Mucosa of rectum (tissue), 2 donors: ENCODE data around the gene OLFM4.

ENCODE experiments used
- H3K27ac ChIP-seq, 2 donors: one replicate each; pipeline ENCODE4 v1.7.0; 2013; ENCODE audit warnings: inconsistent platforms in 2 of 2, low read depth in 2 of 2, low read length in 2 of 2
- H3K27me3 ChIP-seq, 2 donors: one replicate each; pipeline ENCODE4 v1.7.0; 2013; ENCODE audit warnings: low read length in 2 of 2; ENCODE audit not compliant: control insufficient read depth in 2 of 2, insufficient read depth in 2 of 2
- H3K36me3 ChIP-seq, 2 donors: one replicate each; pipeline ENCODE4 v1.7.0; 2013; ENCODE audit warnings: low read length in 2 of 2; ENCODE audit not compliant: control insufficient read depth in 2 of 2, insufficient read depth in 2 of 2
- H3K4me1 ChIP-seq, 2 donors: one replicate each; pipeline ENCODE4 v1.7.0; 2013; ENCODE audit warnings: low read length in 2 of 2, mild to moderate bottlenecking in 1 of 2; ENCODE audit not compliant: control insufficient read depth in 2 of 2, insufficient read depth in 2 of 2
- H3K4me3 ChIP-seq, 2 donors: one replicate each; pipeline ENCODE4 v1.7.0; 2013; ENCODE audit warnings: low read length in 2 of 2
- H3K9ac ChIP-seq, 2 donors: one replicate each; pipeline ENCODE4 v1.7.0; 2013; ENCODE audit warnings: low read length in 2 of 2, low read depth in 1 of 2, mild to moderate bottlenecking in 1 of 2
- H3K9me3 ChIP-seq, 2 donors: one replicate each; pipeline ENCODE4 v1.7.0; 2013; ENCODE audit warnings: low read length in 2 of 2; ENCODE audit not compliant: control insufficient read depth in 2 of 2
- donor health status: healthy.
- donor health status: Normal muscosa, but diverticular disease.

Gene OLFM4

GRCh38 chr13:52997951-52998876 is 30.4 kb upstream of the OLFM4 start:
- Histone ChIP-seq H3K9ac (no peak overlapping the region), H3K4me1 (peaks cover 7 to 24% of the 10 kb centered on the region in 2 donors), H3K27ac (no peak overlapping the region), H3K9me3 (no peaks in the 10 kb centered on the region), H3K4me3 (no peak overlapping the region), H3K27me3 (peaks cover 0 to 2% of the 10 kb centered on the region in 2 donors), H3K36me3 (no peaks in the 10 kb centered on the region)

- peaks cover 0 to 2% of the 10 kb centered on the region in 2 donors for H3K27me3 ChIP-seq
- H3K4me1 ChIP-seq: peaks cover 7 to 20% of the 10 kb centered on the region in 2 donors
- no peak overlapping the region for H3K27ac ChIP-seq
- H3K9ac ChIP-seq: no peak overlapping the region
- H3K4me3 ChIP-seq: no peak overlapping the region
- H3K9me3 ChIP-seq: no peaks in the 10 kb centered on the region
- no peaks in the 10 kb centered on the region for H3K36me3 ChIP-seq
These were observed 29.4 kb upstream of the OLFM4 start for GRCh38 chr13:52999093-52999696.

GRCh38 chr13:53001444-53002225 is 27.0 kb upstream of the OLFM4 start:
- Histone ChIP-seq H3K9ac (no peak overlapping the region), H3K27ac (no peak overlapping the region), H3K9me3 (no peaks in the 10 kb centered on the region), H3K27me3 (no peaks in the 10 kb centered on the region), H3K36me3 (no peaks in the 10 kb centered on the region), H3K4me1 (peaks cover 3 to 13% of the 10 kb centered on the region in 2 donors), H3K4me3 (no peak overlapping the region)

- peaks cover 3 to 7% of the 10 kb centered on the region in 2 donors for H3K4me1 ChIP-seq
- H3K9me3 ChIP-seq: no peaks in the 10 kb centered on the region
- no peak overlapping the region for H3K27ac ChIP-seq
- no peak overlapping the region for H3K9ac ChIP-seq
- H3K36me3 ChIP-seq: no peaks in the 10 kb centered on the region
- no peaks in the 10 kb centered on the region for H3K27me3 ChIP-seq
- no peak overlapping the region for H3K4me3 ChIP-seq
These were observed 24.0 kb upstream of the OLFM4 start for GRCh38 chr13:53004573-53004972.

- Histone ChIP-seq H3K9me3 (no peaks in the 10 kb centered on the region), H3K27ac (no peak overlapping the region), H3K27me3 (no peaks in the 10 kb centered on the region), H3K9ac (no peak overlapping the region), H3K4me1 (peaks cover 7% of the 10 kb centered on the region in 2 donors), H3K4me3 (no peak overlapping the region), H3K36me3 (no peaks in the 10 kb centered on the region)
These were observed 23.0 kb upstream of the OLFM4 start for GRCh38 chr13:53005626-53006025.

GRCh38 chr13:53007872-53008271 is 20.7 kb upstream of the OLFM4 start:
- no peaks in the 10 kb centered on the region for H3K9me3 ChIP-seq
- H3K27me3 ChIP-seq: no peaks in the 10 kb centered on the region
- no peak overlapping the region for H3K27ac ChIP-seq
- no peak overlapping the region for H3K9ac ChIP-seq
- no peaks in the 10 kb centered on the region for H3K36me3 ChIP-seq
- peaks cover 0 to 4% of the 10 kb centered on the region in 2 donors for H3K4me1 ChIP-seq
- H3K4me3 ChIP-seq: no peak overlapping the region

- H3K4me1 ChIP-seq: peaks cover 0 to 4% of the 10 kb centered on the region in 2 donors
- no peaks in the 10 kb centered on the region for H3K27me3 ChIP-seq
- H3K9me3 ChIP-seq: no peaks in the 10 kb centered on the region
- no peaks in the 10 kb centered on the region for H3K36me3 ChIP-seq
- H3K27ac ChIP-seq: peak overlapping the region; percentile 32 to 66
- H3K9ac ChIP-seq: no peak overlapping the region
- H3K4me3 ChIP-seq: no peak overlapping the region
These were observed 18.1 kb upstream of the OLFM4 start for GRCh38 chr13:53010374-53011105.

- Histone ChIP-seq H3K4me3 (no peak overlapping the region), H3K9me3 (no peaks in the 10 kb centered on the region), H3K9ac (no peak overlapping the region), H3K36me3 (no peaks in the 10 kb centered on the region), H3K27me3 (no peaks in the 10 kb centered on the region), H3K27ac (no peak overlapping the region), H3K4me1 (peaks cover 0 to 4% of the 10 kb centered on the region in 2 donors)
These were observed 15.9 kb upstream of the OLFM4 start for GRCh38 chr13:53012707-53013106.

- H3K36me3 ChIP-seq: no peaks in the 10 kb centered on the region
- H3K4me1 ChIP-seq: peaks cover 0 to 5% of the 10 kb centered on the region in 2 donors
- no peak overlapping the region for H3K27ac ChIP-seq
- no peak overlapping the region for H3K9ac ChIP-seq
- no peaks in the 10 kb centered on the region for H3K9me3 ChIP-seq
- H3K4me3 ChIP-seq: no peak overlapping the region
- no peaks in the 10 kb centered on the region for H3K27me3 ChIP-seq
These were observed 15.5 kb upstream of the OLFM4 start for GRCh38 chr13:53013113-53013512.
